ENCODE measurements around the gene ASCL5. TPM values are rescaled to one million over a fixed set of nuclear protein-coding genes. Genes with fewer than 3 reads are reported as not detected.

The ASCL5 gene
- total and polyA plus RNA-seq, 2 of the 13 experiments (the other 11 are each of a cell fraction or from before 2014, with no cell fraction given), result not detected

- ChIA-PET POLR2A (interaction anchor here (3.9 kb wide), 1 partner anchor 15 kb away, joined by 30 read pairs; no protein-coding TSS in a partner anchor), CTCF (ENCODE audit: low intra/inter-chr PET ratio, low total read pairs) (no interaction called here)
- H3K4me1 ChIP-seq (ENCODE audit: insufficient read depth, low read length), result peaks cover 19% of the 10 kb centered on the region
- H2AFZ ChIP-seq (ENCODE audit: low read length), result no peak overlapping the region
- H4K20me1 ChIP-seq (ENCODE audit: insufficient read depth, low read length), result no peaks in the 10 kb centered on the region
- WGBS (ENCODE audit: low lambda C conversion rate), result 60% methylated on average over 2 of the region's 2 CpGs
- intact Hi-C loops (cut with micrococcal nuclease; ENCODE audit: unreplicated experiment) (no loop called here), in situ Hi-C loops (cut with HindIII; ENCODE audit: extremely low pct_ligation_motif_present, low pct_unique_long_range_greater_than_20kb) (no loop called here)
- H3K9ac ChIP-seq (ENCODE audit: insufficient read depth, low read depth, low read length), result no peak overlapping the region
- FAIRE-seq, result no peak
- no peak for TF ChIP-seq ZBTB39 (CRISPR knock-in tag; IDR thresholded peaks at IDR 0.05)
- no peak for TF ChIP-seq ZNF17 (CRISPR knock-in tag; IDR thresholded peaks at IDR 0.05)
- TF ChIP-seq HIC2 (CRISPR knock-in tag; IDR thresholded peaks at IDR 0.05; ENCODE audit: low read depth), result no peak
- TF ChIP-seq TFAP4 (IDR thresholded peaks at IDR 0.05; ENCODE audit: borderline replicate concordance, low read depth), result no peak
- TF ChIP-seq ATF4 (CRISPR knock-in tag; IDR thresholded peaks at IDR 0.05), result no peak
- TF ChIP-seq NR3C1 (CRISPR knock-in tag; IDR thresholded peaks at IDR 0.05), result no peak
- TF ChIP-seq PAF1 (CRISPR knock-in tag; IDR thresholded peaks at IDR 0.05), result no peak
- no peak for TF ChIP-seq ZNF143 (CRISPR knock-in tag; IDR thresholded peaks at IDR 0.05)
- no peak for TF ChIP-seq FOXM1 (CRISPR knock-in tag; IDR thresholded peaks at IDR 0.05)
- no peak for TF ChIP-seq SPEN (CRISPR knock-in tag; IDR thresholded peaks at IDR 0.05; ENCODE audit: low read depth)
- no peak for TF ChIP-seq RFX5 (IDR thresholded peaks at IDR 0.05; ENCODE audit: low read depth, low read length)
- TF ChIP-seq KDM1A (CRISPR knock-in tag; IDR thresholded peaks at IDR 0.05), result no peak
- H3K27me3 ChIP-seq (ENCODE audit: control insufficient read depth in 1 of 2, insufficient read depth in 2 of 2, low read length in 2 of 2), result no peaks in the 10 kb centered on the region; a peak in 1 of 5 replicates
- no peaks in the 10 kb centered on the region for H3K9me3 ChIP-seq (ENCODE audit: low read length)
- DNase-seq (ENCODE audit: low spot score), result no peak
- no peak overlapping the region for H3K4me3 ChIP-seq (replicated peaks in 1 of 3; ENCODE audit: insufficient read depth in 1 of 3, low read depth in 2 of 3, low read length in 3 of 3)
- peaks cover 2 to 17% of the 10 kb centered on the region in 2 experiments; a peak in 2 of 5 replicates for H3K36me3 ChIP-seq (replicated peaks in 1 of 2; ENCODE audit: control insufficient read depth in 1 of 2, insufficient read depth in 2 of 2, low read length in 2 of 2)
- no peak overlapping the region for H3K4me2 ChIP-seq (ENCODE audit: low read depth, low read length)
- BruUV-seq (replicated peaks), result no TSS peak
- no peak overlapping the region for H3K27ac ChIP-seq (ENCODE audit: extremely low read length, insufficient read depth, low read length)
- H3K79me2 ChIP-seq (ENCODE audit: insufficient read depth, low read length), result peaks cover 10% of the 10 kb centered on the region
- no peak for ATAC-seq
These were observed 28.4 kb upstream of the ASCL5 start for GRCh38 chr1:201155354-201155753.
